Lower leg skin (tissue), 4 donors: ENCODE data around the gene WDPCP. TPM values are rescaled to one million over a fixed set of nuclear protein-coding genes. Genes with fewer than 3 reads are reported as not detected.

Source experiments
- DNase-seq, 2 donors: peaks; one replicate each; pipeline ENCODE4 v3.0.0-alpha.2; 2019; ENCODE audit warnings: low spot score in 2 of 2
- H3K4me3 ChIP-seq: fragments of 200-600 bp; sonication (generic); 2 replicates; pipeline ENCODE4 v1.5.1; 2017; ENCODE audit warnings: mild to moderate bottlenecking, low read depth; ENCODE audit not compliant: poor library complexity, severe bottlenecking
- POLR2A ChIP-seq, 2 donors: fragments of 450-650 bp; IDR thresholded peaks; one replicate each; pipeline ENCODE4 v1.6.1; 2016 to 2017; ENCODE audit warnings: antibody characterized with exemption in 2 of 2, mild to moderate bottlenecking in 1 of 2, moderate library complexity in 1 of 2
- WGBS, 2 donors: methylation state at CpG; one replicate each; pipeline ENCODE4 v1.1.5; 2018; 5-methylcytosine and 5-hydroxymethylcytosine counted together
- intact Hi-C: fragments of 100-400 bp; cut with DNase I; formaldehyde crosslinking; loops from one replicate; pipeline ENCODE4 v1.15.0; 2023; ENCODE audit warnings: low total_unique reads
- total RNA-seq, 4 donors: library from RNA; depleted of rRNA; stranded (reverse); fragments of >200 nt; gene quantifications; one replicate each; pipeline ENCODE4 v1.1.0, GENCODE V29; 2016
- TF ChIP-seq, protein P1 (sequence below), 3 donors: fragments of 450-650 bp; IDR thresholded peaks; one replicate each; pipeline ENCODE4 v1.5.1; 2016; ENCODE audit warnings: antibody characterized with exemption in 3 of 3, mild to moderate bottlenecking in 3 of 3, moderate library complexity in 2 of 3

Gene WDPCP
- total RNA-seq, 4 donors from 2014 or later: 4.5 to 10.2 (median 5.5) TPM

DNA sequence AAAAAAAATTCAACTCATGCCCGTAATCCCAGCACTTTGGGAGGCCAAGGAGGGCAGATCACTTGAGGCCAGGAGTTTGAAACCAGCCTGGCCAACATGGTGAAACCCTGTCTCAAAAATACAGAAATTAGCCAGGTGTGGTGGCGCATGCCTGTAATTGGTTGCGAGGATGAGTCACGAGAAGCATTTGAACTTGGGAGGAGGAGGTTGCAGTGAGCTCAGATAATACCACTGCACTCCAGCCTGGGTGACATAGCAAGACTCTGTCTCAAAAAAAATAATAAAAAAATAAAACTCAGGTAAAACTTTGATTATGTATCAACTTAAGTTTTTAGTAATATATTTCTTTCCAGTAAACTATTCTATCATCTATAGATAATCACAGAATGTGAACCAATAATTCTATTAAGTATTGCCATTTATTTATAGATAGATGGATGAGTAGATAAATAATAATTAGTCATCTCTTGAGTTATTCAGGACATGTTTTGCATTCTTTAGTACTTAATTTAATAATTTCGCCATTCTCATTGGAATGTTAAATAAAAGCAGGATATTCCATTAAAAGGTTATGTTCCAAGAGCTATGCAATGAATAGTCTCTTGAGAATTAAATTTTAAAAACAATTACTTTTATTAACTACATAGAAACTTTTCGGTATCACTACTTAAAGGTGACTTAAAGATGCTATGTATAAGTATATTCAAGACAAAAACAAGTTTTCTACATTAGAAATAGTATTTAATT is 48.7 kb downstream of the WDPCP start:
- WGBS, 2 donors: 90 to 92% methylated on average over 6 of the region's 6 CpGs
- DNase-seq: no peak
- TF ChIP-seq POLR2A (IDR thresholded peaks at IDR 0.05): no peak
- TF ChIP-seq, protein P1, sequence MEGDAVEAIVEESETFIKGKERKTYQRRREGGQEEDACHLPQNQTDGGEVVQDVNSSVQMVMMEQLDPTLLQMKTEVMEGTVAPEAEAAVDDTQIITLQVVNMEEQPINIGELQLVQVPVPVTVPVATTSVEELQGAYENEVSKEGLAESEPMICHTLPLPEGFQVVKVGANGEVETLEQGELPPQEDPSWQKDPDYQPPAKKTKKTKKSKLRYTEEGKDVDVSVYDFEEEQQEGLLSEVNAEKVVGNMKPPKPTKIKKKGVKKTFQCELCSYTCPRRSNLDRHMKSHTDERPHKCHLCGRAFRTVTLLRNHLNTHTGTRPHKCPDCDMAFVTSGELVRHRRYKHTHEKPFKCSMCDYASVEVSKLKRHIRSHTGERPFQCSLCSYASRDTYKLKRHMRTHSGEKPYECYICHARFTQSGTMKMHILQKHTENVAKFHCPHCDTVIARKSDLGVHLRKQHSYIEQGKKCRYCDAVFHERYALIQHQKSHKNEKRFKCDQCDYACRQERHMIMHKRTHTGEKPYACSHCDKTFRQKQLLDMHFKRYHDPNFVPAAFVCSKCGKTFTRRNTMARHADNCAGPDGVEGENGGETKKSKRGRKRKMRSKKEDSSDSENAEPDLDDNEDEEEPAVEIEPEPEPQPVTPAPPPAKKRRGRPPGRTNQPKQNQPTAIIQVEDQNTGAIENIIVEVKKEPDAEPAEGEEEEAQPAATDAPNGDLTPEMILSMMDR (IDR thresholded peaks at IDR 0.05): no peak
- H3K4me3 ChIP-seq: no peak overlapping the region
- intact Hi-C loops: no loop called here

DNA sequence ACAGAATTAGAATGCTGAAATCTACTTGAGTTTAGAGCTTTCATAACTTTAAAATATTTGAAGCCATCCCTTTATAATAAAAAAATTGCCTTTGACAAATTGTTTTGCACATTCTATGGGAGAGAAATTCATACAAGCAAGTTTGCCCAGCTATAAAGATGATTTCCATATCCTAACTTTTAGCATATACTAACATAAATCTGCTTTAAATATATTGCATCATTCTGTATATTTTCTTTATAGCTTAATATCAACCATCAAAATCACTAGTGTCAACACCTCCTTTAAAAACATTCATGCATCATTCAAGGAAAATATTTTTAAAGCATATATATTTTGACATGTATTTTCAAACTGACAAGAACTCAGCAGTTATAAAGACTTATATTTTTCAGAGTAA is 49.9 kb downstream of the WDPCP start:
- H3K4me3 ChIP-seq: no peak overlapping the region
- no peak for DNase-seq
- intact Hi-C loops: no loop called here
- TF ChIP-seq POLR2A (IDR thresholded peaks at IDR 0.05): no peak
- TF ChIP-seq, protein P1 (IDR thresholded peaks at IDR 0.05): no peak

DNA sequence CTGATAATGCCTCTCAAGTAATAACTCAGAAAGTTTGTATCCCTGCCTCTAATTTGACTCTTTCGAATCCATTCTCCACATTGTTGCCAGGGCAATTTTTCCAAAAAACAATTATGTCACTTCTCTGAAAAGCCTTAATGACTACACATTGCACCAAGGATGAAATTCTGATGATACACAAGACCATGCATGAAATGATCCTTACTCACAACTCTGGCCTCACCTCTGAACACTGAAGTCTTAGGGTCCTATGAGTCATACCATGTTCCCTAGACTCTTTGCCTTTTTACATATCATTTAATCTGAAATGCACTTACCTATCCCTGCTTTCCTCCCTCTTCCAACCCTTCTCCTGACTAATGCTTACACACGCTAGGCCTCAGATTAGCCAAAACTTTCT is 51.0 kb downstream of the WDPCP start:
- 64 to 70% methylated on average over 2 of the region's 2 CpGs for WGBS, 2 donors
- no peak for DNase-seq
- intact Hi-C loops: no loop called here
- no peak for TF ChIP-seq POLR2A (IDR thresholded peaks at IDR 0.05)
- TF ChIP-seq, protein P1 (IDR thresholded peaks at IDR 0.05): no peak
- H3K4me3 ChIP-seq: no peak overlapping the region

DNA sequence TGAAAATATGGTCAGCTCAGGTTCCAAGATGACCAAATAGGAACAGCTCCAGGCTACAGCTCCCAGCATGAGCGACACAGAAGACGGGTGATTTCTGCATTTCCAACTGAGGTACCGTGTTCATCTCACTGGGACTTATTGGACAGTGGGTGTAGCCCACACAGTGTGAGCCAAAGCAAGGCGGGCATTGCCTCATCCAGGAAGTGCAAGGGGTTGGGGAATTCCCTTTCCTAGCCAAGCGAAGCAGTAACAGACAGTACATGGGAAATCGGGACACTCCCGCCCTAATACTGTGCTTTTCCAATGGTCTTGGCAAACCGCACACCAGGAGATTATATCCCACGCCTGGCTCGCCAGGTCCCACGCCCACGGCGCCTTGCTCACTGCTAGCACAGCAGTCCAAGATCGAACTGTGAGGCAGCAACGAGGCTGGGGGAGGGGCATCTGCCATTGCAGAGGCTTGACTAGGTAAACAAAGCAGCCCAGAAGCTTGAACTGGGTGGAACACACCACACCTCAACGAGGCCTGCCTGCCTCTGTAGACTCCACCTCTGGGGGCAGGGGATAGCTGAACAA is 57.5 kb downstream of the WDPCP start:
- TF ChIP-seq, protein P1 (IDR thresholded peaks at IDR 0.05): no peak
- no peak for TF ChIP-seq POLR2A (IDR thresholded peaks at IDR 0.05)
- WGBS, 2 donors: 88 to 95% methylated on average over 16 of the region's 16 CpGs
- H3K4me3 ChIP-seq: no peak overlapping the region
- no peak for DNase-seq
- intact Hi-C loops: no loop called here

DNA sequence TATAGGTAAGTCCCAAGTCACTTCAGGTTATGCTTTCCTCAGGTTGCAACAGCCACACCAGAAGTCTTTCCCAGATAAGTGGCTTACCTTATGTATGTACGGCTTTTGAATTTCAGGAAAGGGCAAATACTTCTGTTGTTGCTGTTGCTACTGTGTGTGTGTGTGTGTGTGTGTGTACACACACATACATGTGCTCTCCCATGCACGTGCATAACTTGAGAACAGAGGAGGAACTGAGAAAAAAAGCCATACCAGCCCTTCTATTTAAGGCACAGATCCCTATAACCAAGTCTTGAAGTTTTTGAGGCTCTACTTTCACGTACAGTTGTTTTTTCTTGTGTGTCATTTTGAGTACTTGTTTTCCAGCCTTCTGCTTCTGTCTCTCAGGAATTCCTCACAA is 62.4 kb downstream of the WDPCP start:
- intact Hi-C loops: no loop called here
- 81 to 89% methylated on average over 3 of the region's 3 CpGs for WGBS, 2 donors
- no peak for TF ChIP-seq POLR2A (IDR thresholded peaks at IDR 0.05)
- TF ChIP-seq, protein P1 (IDR thresholded peaks at IDR 0.05): no peak
- H3K4me3 ChIP-seq: no peak overlapping the region
- no peak for DNase-seq
